Tibial artery (tissue), 4 donors: ENCODE measurements around the gene C15orf62.

ENCODE experiments used
- DNase-seq, 2 donors: peaks; one replicate each; pipeline ENCODE4 v3.0.0-alpha.2; 2019
- H3K27ac ChIP-seq, 2 donors: fragments of 200-600 bp; sonication (generic) in 1 of 2; 1 replicate in 1 of 2; 2 replicates in 1 of 2; pipeline ENCODE4 v1.5.1; 2018 to 2019; ENCODE audit warnings: mild to moderate bottlenecking in 1 of 2
- H3K27me3 ChIP-seq, 2 donors: fragments of 200-600 bp; sonication (generic) in 1 of 2; one replicate each; pipeline versions ENCODE4 v1.5.1 to v1.6.0; 2016 to 2019
- H3K36me3 ChIP-seq, 3 donors: fragments of 200-600 bp; sonication (generic) in 2 of 3; one replicate each; pipeline ENCODE4 v1.5.1; 2016 to 2019; ENCODE audit warnings: mild to moderate bottlenecking in 2 of 3
- H3K4me1 ChIP-seq, 4 donors: fragments of 200-600 bp; sonication (generic) in 2 of 4; 1 replicate in 3 of 4; 2 replicates in 1 of 4; pipeline ENCODE4 v1.5.1; 2016 to 2019
- H3K4me3 ChIP-seq, 2 donors: fragments of 200-600 bp; sonication (generic) in 1 of 2; 1 replicate in 1 of 2; 2 replicates in 1 of 2; pipeline ENCODE4 v1.5.1; 2018 to 2019; ENCODE audit warnings: mild to moderate bottlenecking in 2 of 2
- H3K9me3 ChIP-seq, 3 donors: fragments of 200-600 bp; sonication (generic) in 1 of 3; one replicate each; pipeline ENCODE4 v1.5.1; 2016 to 2019
- CTCF ChIP-seq, 2 experiments: fragments of 200-600 bp in 1 of 2; fragments of 450-650 bp in 1 of 2; IDR thresholded peaks; one replicate each; pipeline ENCODE4 v1.5.1; 2017 to 2019; ENCODE audit warnings: antibody characterized with exemption in 2 of 2, mild to moderate bottlenecking in 1 of 2, moderate library complexity in 1 of 2
- intact Hi-C: fragments of 100-400 bp; cut with DNase I; formaldehyde crosslinking; loops from one replicate; pipeline ENCODE4 v1.15.0; 2023; ENCODE audit warnings: low total_unique reads

C15orf62 gene

GRCh38 chr15:40790718-40791117 is 20.9 kb downstream of the C15orf62 start:
- Histone ChIP-seq H3K27ac (no peak overlapping the region), H3K27me3 (no peaks in the 10 kb centered on the region), H3K4me3 (no peak overlapping the region), H3K4me1 (peaks cover 0 to 28% (median 9%) of the 10 kb centered on the region in 4 donors), H3K36me3 (peaks cover 0 to 16% (median 11%) of the 10 kb centered on the region in 3 donors), H3K9me3 (no peaks in the 10 kb centered on the region)
- DNase-seq, result no peak
- TF ChIP-seq CTCF (IDR thresholded peaks at IDR 0.05), result no peak
- intact Hi-C loops, result no loop called here

- no peak for DNase-seq
- H3K27ac ChIP-seq, result no peak overlapping the region
- H3K36me3 ChIP-seq, result peaks cover 0 to 16% (median 11%) of the 10 kb centered on the region in 3 donors
- intact Hi-C loops, result no loop called here
- H3K27me3 ChIP-seq, result no peaks in the 10 kb centered on the region
- no peaks in the 10 kb centered on the region for H3K9me3 ChIP-seq
- H3K4me1 ChIP-seq, result peaks cover 0 to 16% (median 4%) of the 10 kb centered on the region in 4 donors
- TF ChIP-seq CTCF (IDR thresholded peaks at IDR 0.05), result no peak
- no peak overlapping the region for H3K4me3 ChIP-seq
Observed at GRCh38 chr15:40792394-40792793, 22.6 kb downstream of the C15orf62 start.

GRCh38 chr15:40793216-40793989 is 23.6 kb downstream of the C15orf62 start:
- H3K36me3 ChIP-seq, result peaks cover 1 to 17% (median 11%) of the 10 kb centered on the region in 3 donors
- peaks cover 0 to 9% (median 0%) of the 10 kb centered on the region in 4 donors for H3K4me1 ChIP-seq
- H3K27me3 ChIP-seq, result no peaks in the 10 kb centered on the region
- TF ChIP-seq CTCF (IDR thresholded peaks at IDR 0.05), result no peak
- no peak overlapping the region for H3K27ac ChIP-seq
- no peak overlapping the region for H3K4me3 ChIP-seq
- DNase-seq, result no peak
- intact Hi-C loops, result no loop called here
- H3K9me3 ChIP-seq, result no peaks in the 10 kb centered on the region

- Histone ChIP-seq H3K36me3 (peaks cover 6 to 25% (median 11%) of the 10 kb centered on the region in 3 donors), H3K27me3 (no peaks in the 10 kb centered on the region), H3K4me1 (peaks cover 0 to 3% (median 0%) of the 10 kb centered on the region in 4 donors), H3K27ac (no peak overlapping the region), H3K9me3 (no peaks in the 10 kb centered on the region), H3K4me3 (no peak overlapping the region)
- no peak for TF ChIP-seq CTCF (IDR thresholded peaks at IDR 0.05)
- intact Hi-C loops, result no loop called here
- DNase-seq, result no peak
Observed at GRCh38 chr15:40796041-40796440, 26.3 kb downstream of the C15orf62 start.

- H3K27ac ChIP-seq, result no peak overlapping the region
- H3K36me3 ChIP-seq, result peaks cover 6 to 25% (median 6%) of the 10 kb centered on the region in 3 donors
- intact Hi-C loops, result no loop called here
- peaks cover 0 to 3% (median 0%) of the 10 kb centered on the region in 4 donors for H3K4me1 ChIP-seq
- DNase-seq, result no peak
- H3K27me3 ChIP-seq, result no peaks in the 10 kb centered on the region
- no peak overlapping the region for H3K4me3 ChIP-seq
- no peak for TF ChIP-seq CTCF (IDR thresholded peaks at IDR 0.05)
- no peaks in the 10 kb centered on the region for H3K9me3 ChIP-seq
Observed at GRCh38 chr15:40796512-40796911, 26.7 kb downstream of the C15orf62 start.
